Upper lobe of left lung (tissue), 6 donors: ENCODE data around the gene VANGL2. TPM values are rescaled to one million over a fixed set of nuclear protein-coding genes. Genes with fewer than 3 reads are reported as not detected.
"Not testable (repeated sequence)": the region's sequence is repeated elsewhere in the genome, so short reads cannot be mapped to it uniquely, and the experiment has no call there.

Experiments
- ATAC-seq, 2 donors: fragments of 200-7000 bp; cut with Tn5 transposase; one replicate each; pipeline ENCODE4 v1.9.1; 2022; ENCODE audit warnings: mild to moderate bottlenecking in 2 of 2, moderate library complexity in 2 of 2; ENCODE audit not compliant: low FRiP score in 2 of 2
- DNase-seq, 2 donors: peaks; one replicate each; pipeline ENCODE4 v3.0.0-alpha.2; 2019 to 2020
- H3K27ac ChIP-seq, 4 donors: fragments of 200-600 bp; sonication (generic); one replicate each; pipeline ENCODE4 v1.5.1; 2016 to 2019
- H3K27me3 ChIP-seq, 4 donors: fragments of 200-600 bp; sonication (generic); one replicate each; pipeline ENCODE4 v1.5.1; 2017 to 2019
- H3K36me3 ChIP-seq, 4 donors: fragments of 200-600 bp; sonication (generic); one replicate each; pipeline ENCODE4 v1.5.1; 2016 to 2019
- H3K4me1 ChIP-seq, 4 donors: fragments of 200-600 bp; sonication (generic); one replicate each; pipeline ENCODE4 v1.5.1; 2018 to 2019
- H3K4me3 ChIP-seq, 4 donors: fragments of 200-600 bp; sonication (generic); one replicate each; pipeline ENCODE4 v1.5.1; 2017 to 2019; ENCODE audit warnings: mild to moderate bottlenecking in 2 of 4, moderate library complexity in 1 of 4
- H3K9me3 ChIP-seq, 4 donors: fragments of 200-600 bp; sonication (generic); one replicate each; pipeline ENCODE4 v1.5.1; 2018 to 2019
- CTCF ChIP-seq, 6 experiments: fragments of 450-650 bp in 4 of 6; fragments of 200-600 bp in 2 of 6; sonication (generic) in 2 of 6; IDR thresholded peaks; one replicate each; pipeline ENCODE4 v1.5.1; 2016 to 2019; ENCODE audit warnings: antibody characterized with exemption in 6 of 6
- EP300 ChIP-seq, 4 donors: sonication (generic); formaldehyde crosslinking; IDR thresholded peaks; one replicate each; pipeline ENCODE4 v1.5.1; 2017; ENCODE audit warnings: antibody characterized with exemption in 4 of 4, control low read depth in 2 of 4
- POLR2A ChIP-seq, 4 donors: fragments of 450-650 bp; IDR thresholded peaks; one replicate each; pipeline ENCODE4 v1.5.1; 2016 to 2017; ENCODE audit warnings: antibody characterized with exemption in 4 of 4, mild to moderate bottlenecking in 2 of 4
- POLR2AphosphoS5 ChIP-seq, 2 donors: sonication (generic); formaldehyde crosslinking; IDR thresholded peaks; one replicate each; pipeline ENCODE4 v1.5.1; 2017; ENCODE audit warnings: antibody characterized with exemption in 2 of 2
- WGBS, 2 donors: methylation state at CpG; one replicate each; pipeline ENCODE4 v1.1.5; 2017 to 2018; 5-methylcytosine and 5-hydroxymethylcytosine counted together
- total RNA-seq, 6 donors: library from RNA; depleted of rRNA in 4 of 6; stranded (reverse); fragments of >200 nt in 4 of 6; gene quantifications; one replicate each; pipeline versions ENCODE4 v1.1.0 to v1.2.1, GENCODE V29; 2016 to 2021
- donor health status: DM: no; HTN: no; CAD: no; lungs with moderate emphysema.
- donor health status: DM: no; HTN: yes; CAD: no; lungs with severe emphysema.

Gene VANGL2
- total RNA-seq, 6 donors from 2014 or later = 2.0 to 4.8 (median 2.7) TPM

- 14 to 17% methylated on average over 5 of the region's 5 CpGs for WGBS, 2 donors
- peaks cover 9 to 15% (median 10%) of the 10 kb centered on the region in 4 donors for H3K4me1 ChIP-seq
- H3K27me3 ChIP-seq = no peaks in the 10 kb centered on the region
- ATAC-seq (peak in 1 of 2 donors; percentile 88), DNase-seq (no peak)
- no peak for TF ChIP-seq POLR2AphosphoS5 (IDR thresholded peaks at IDR 0.05)
- TF ChIP-seq POLR2A (IDR thresholded peaks at IDR 0.05) = no peak
- peak; percentile 72 to 87 (median 83) for TF ChIP-seq CTCF (IDR thresholded peaks at IDR 0.05)
- no peak for TF ChIP-seq EP300 (IDR thresholded peaks at IDR 0.05)
- H3K9me3 ChIP-seq = no peaks in the 10 kb centered on the region
- H3K4me3 ChIP-seq = no peak overlapping the region
- H3K36me3 ChIP-seq = no peaks in the 10 kb centered on the region
- H3K27ac ChIP-seq = no peak overlapping the region
Observed at GRCh38 chr1:160376525-160377131, 23.7 kb upstream of the VANGL2 start.

GRCh38 chr1:160377585-160378206 is 22.7 kb upstream of the VANGL2 start:
- TF ChIP-seq EP300 (IDR thresholded peaks at IDR 0.05) = no peak
- no peak for TF ChIP-seq CTCF (IDR thresholded peaks at IDR 0.05)
- no peak for TF ChIP-seq POLR2A (IDR thresholded peaks at IDR 0.05)
- TF ChIP-seq POLR2AphosphoS5 (IDR thresholded peaks at IDR 0.05) = no peak
- Histone ChIP-seq H3K27me3 (no peaks in the 10 kb centered on the region), H3K27ac (no peak overlapping the region), H3K4me3 (no peak overlapping the region), H3K9me3 (no peaks in the 10 kb centered on the region), H3K36me3 (no peaks in the 10 kb centered on the region), H3K4me1 (peaks cover 9 to 15% (median 10%) of the 10 kb centered on the region in 4 donors)
- DNase-seq = no peak
- WGBS, 2 donors = 69 to 71% methylated on average over 7 of the region's 7 CpGs
- ATAC-seq = no peak

GRCh38 chr1:160384812-160385211 is 15.6 kb upstream of the VANGL2 start:
- not testable (repeated sequence) for H3K27me3 ChIP-seq, H3K27ac ChIP-seq, H3K9me3 ChIP-seq, H3K36me3 ChIP-seq, H3K4me1 ChIP-seq, ATAC-seq, DNase-seq, H3K4me3 ChIP-seq
- whole genome bisulfite sequencing, 2 donors = 96 to 100% methylated on average over 2 of the region's 2 CpGs

- not testable (repeated sequence) for H3K4me1 ChIP-seq, H3K36me3 ChIP-seq, H3K9me3 ChIP-seq, H3K27me3 ChIP-seq, ATAC-seq, H3K4me3 ChIP-seq, H3K27ac ChIP-seq, DNase-seq
- WGBS, 2 donors = 84 to 85% methylated on average over 4 of the region's 4 CpGs
Observed at GRCh38 chr1:160388406-160388805, 12.0 kb upstream of the VANGL2 start.

GRCh38 chr1:160394673-160395072 is 5.7 kb upstream of the VANGL2 start:
- no peak overlapping the region for H3K27ac ChIP-seq
- TF ChIP-seq POLR2AphosphoS5 (IDR thresholded peaks at IDR 0.05) (no peak), CTCF (IDR thresholded peaks at IDR 0.05) (no peak), POLR2A (IDR thresholded peaks at IDR 0.05) (no peak), EP300 (IDR thresholded peaks at IDR 0.05) (no peak)
- WGBS, 2 donors = 94 to 96% methylated on average over 8 of the region's 8 CpGs
- no peaks in the 10 kb centered on the region for H3K9me3 ChIP-seq
- ATAC-seq (no peak), DNase-seq (no peak)
- H3K4me3 ChIP-seq = no peak overlapping the region
- peaks cover 0 to under 1% (median 0%) of the 10 kb centered on the region in 4 donors for H3K4me1 ChIP-seq
- H3K27me3 ChIP-seq = no peaks in the 10 kb centered on the region
- no peaks in the 10 kb centered on the region for H3K36me3 ChIP-seq

- peaks cover 0 to 13% (median 6%) of the 10 kb centered on the region in 4 donors for H3K27me3 ChIP-seq
- DNase-seq = no peak
- ATAC-seq = no peak
- no peaks in the 10 kb centered on the region for H3K36me3 ChIP-seq
- H3K9me3 ChIP-seq = no peaks in the 10 kb centered on the region
- WGBS, 2 donors = 17 to 75% methylated on average over 1 of the region's 1 CpG
- H3K4me3 ChIP-seq = no peak overlapping the region
- no peak overlapping the region for H3K27ac ChIP-seq
- TF ChIP-seq CTCF (IDR thresholded peaks at IDR 0.05) (no peak), POLR2AphosphoS5 (IDR thresholded peaks at IDR 0.05) (no peak), EP300 (IDR thresholded peaks at IDR 0.05) (no peak), POLR2A (IDR thresholded peaks at IDR 0.05) (no peak)
- peaks cover 15 to 27% (median 18%) of the 10 kb centered on the region in 4 donors for H3K4me1 ChIP-seq
Observed at GRCh38 chr1:160397651-160398050, 2.7 kb upstream of the VANGL2 start.
